K562 (cell line): Measurements from ENCODE around the gene RNLS. TPM values are rescaled to one million over a fixed set of nuclear protein-coding genes. Genes with fewer than 3 reads are reported as not detected.
A peak's percentile ranks its signal among the peaks of the same experiment; 100 is the strongest.

Experiments
- ATAC-seq: fragments of 200-7000 bp; cut with Tn5 transposase; 3 replicates; pipeline ENCODE4 v1.9.1; 2020; ENCODE audit warnings: moderate library complexity
- BruUV-seq: library from RNA; stranded (reverse); fragments of 400-500 nt; replicated peaks from 2 replicates; lab custom pipeline; 2021; lab: Mats Ljungman, UMichigan
- CTCF ChIA-PET: fragments of 300-600 bp; formaldehyde crosslinking; extraction: SDS; loops from one replicate; lab custom pipeline; 2021; ENCODE audit warnings: low intra/inter-chr PET ratio; lab: Yijun Ruan, JAX
- POLR2A ChIA-PET: fragments of 300-600, 350-650 bp; sonication (Branson Sonifier 250); formaldehyde crosslinking; extraction: SDS; loops from one replicate; lab custom pipeline; 2021; ENCODE audit warnings: antibody characterized with exemption, inconsistent platforms; lab: Yijun Ruan, JAX
- DNase-seq, 4 experiments: peaks; one replicate each; pipeline versions ENCODE4 v3.0.0 to v3.0.0-alpha.2; 2011 to 2018; ENCODE audit warnings: low spot score in 3 of 4, mixed read lengths in 3 of 4; ENCODE audit errors: extremely low read depth in 1 of 4
- FAIRE-seq: peaks from 2 replicates; lab custom pipeline; 2011; peaks lifted over from hg19 to GRCh38; lab: Jason Lieb, UNC
- H2AFZ ChIP-seq: 2 replicates; pipeline ENCODE4 v1.6.0; 2011; ENCODE audit warnings: low read depth, low read length, control low read depth, inconsistent platforms
- H3K27ac ChIP-seq: fragments of 200-600 bp; 3 replicates; pipeline ENCODE4 v1.8.0; 2011; ENCODE audit warnings: low read depth, mild to moderate bottlenecking, control low read depth, inconsistent platforms, low read length, moderate library complexity, mixed read lengths; ENCODE audit errors: extremely low read depth
- H3K27me3 ChIP-seq, 2 experiments: fragments of 300-600 bp in 1 of 2; 2 replicates in 1 of 2; 3 replicates in 1 of 2; pipeline versions ENCODE4 v1.6.0 to v1.8.0; 2011; ENCODE audit warnings: inconsistent platforms in 2 of 2, low read length in 2 of 2, mild to moderate bottlenecking in 1 of 2, mixed read lengths in 1 of 2, moderate library complexity in 1 of 2; ENCODE audit not compliant: control insufficient read depth in 2 of 2, insufficient read depth in 2 of 2
- H3K36me3 ChIP-seq: fragments of 300-600 bp; 3 replicates; pipeline ENCODE4 v1.8.0; 2011; ENCODE audit warnings: mild to moderate bottlenecking, low read length, inconsistent platforms; ENCODE audit not compliant: control insufficient read depth, insufficient read depth
- H3K4me1 ChIP-seq, 2 experiments: fragments of 200-600 bp in 1 of 2; replicated peaks in 1 of 2; 2 replicates in 1 of 2; 3 replicates in 1 of 2; pipeline versions ENCODE4 v1.5.1 to v1.8.0; 2011; ENCODE audit warnings: inconsistent platforms in 2 of 2, low read length in 2 of 2, mild to moderate bottlenecking in 1 of 2, mixed read lengths in 1 of 2, moderate library complexity in 1 of 2; ENCODE audit not compliant: control insufficient read depth in 2 of 2, insufficient read depth in 2 of 2
- H3K4me2 ChIP-seq: 2 replicates; pipeline ENCODE4 v1.6.1; 2011; ENCODE audit warnings: low read length, control low read depth, inconsistent platforms, mixed read lengths; ENCODE audit not compliant: insufficient read depth
- H3K4me3 ChIP-seq: fragments of 200-600 bp; sonication (generic), shearing (Covaris generic); 2 replicates; pipeline ENCODE4 v1.5.1; 2016; ENCODE audit warnings: control low read depth, inconsistent platforms
- H3K79me2 ChIP-seq: fragments of 200-600 bp; 3 replicates; pipeline ENCODE4 v1.8.0; 2011; ENCODE audit warnings: low read length, inconsistent platforms; ENCODE audit not compliant: control insufficient read depth, insufficient read depth
- H3K9ac ChIP-seq, 2 experiments: 2 replicates each; pipeline versions ENCODE4 v1.6.0 to v1.6.1; 2011; ENCODE audit warnings: low read depth in 2 of 2, low read length in 2 of 2, control low read depth in 1 of 2, inconsistent platforms in 1 of 2, mild to moderate bottlenecking in 1 of 2, mixed read lengths in 1 of 2; ENCODE audit not compliant: insufficient read depth in 1 of 2
- H3K9me1 ChIP-seq: one replicate; pipeline ENCODE4 v1.6.0; 2011; ENCODE audit warnings: inconsistent platforms, mild to moderate bottlenecking, low read length, moderate library complexity; ENCODE audit not compliant: control insufficient read depth, insufficient read depth
- H3K9me3 ChIP-seq: replicated peaks from 2 replicates; pipeline ENCODE4 v1.5.1; 2011; ENCODE audit warnings: low read depth, low read length, inconsistent platforms; ENCODE audit not compliant: control insufficient read depth, insufficient read depth
- H4K20me1 ChIP-seq: replicated peaks from 2 replicates; pipeline ENCODE4 v1.6.1; 2011; ENCODE audit warnings: low read length, inconsistent platforms, mixed read lengths; ENCODE audit not compliant: control insufficient read depth, insufficient read depth
- KLF1 ChIP-seq: fragments of 450-650 bp; IDR thresholded peaks from 2 replicates; pipeline ENCODE4 v1.6.1; 2016; ENCODE audit warnings: missing genetic modification characterization, missing compliant biosample characterization
- RAD21 ChIP-seq, 2 experiments: fragments of 250-450 bp in 1 of 2; fragments of 450-650 bp in 1 of 2; sonication (Bioruptor Pico) in 1 of 2; formaldehyde crosslinking in 1 of 2; IDR thresholded peaks in 1 of 2; conservative IDR thresholded peaks in 1 of 2; 2 replicates each; pipeline versions ENCODE4 v1.4.0 to v1.8.0; 2020 to 2022; ENCODE audit warnings: mild to moderate bottlenecking in 2 of 2, moderate library complexity in 1 of 2
- SMC3 ChIP-seq: conservative IDR thresholded peaks from 2 replicates; pipeline ENCODE4 v1.6.1; 2011; ENCODE audit warnings: low read depth, low read length, improper control_type of control experiment; ENCODE audit not compliant: insufficient read depth
- ZBTB1 ChIP-seq: sonication (generic); formaldehyde crosslinking; IDR thresholded peaks from 2 replicates; pipeline ENCODE4 v1.8.1; 2023; ENCODE audit warnings: missing genetic modification reagents, low read depth, mild to moderate bottlenecking, borderline replicate concordance
- WGBS: fragments of 100-300 bp; shearing (Covaris generic); methylation state at CpG from one replicate; pipeline ENCODE4 v1.1.6; 2016; ENCODE audit warnings: low coverage, mixed read lengths; ENCODE audit not compliant: insufficient coverage; ENCODE audit errors: missing lambda C conversion rate; 5-methylcytosine and 5-hydroxymethylcytosine counted together
- in situ Hi-C: fragments of 300-500 bp; cut with MboI; formaldehyde crosslinking; loops from 4 replicates; pipeline ENCODE4 v1.15.0; 2018; ENCODE audit warnings: inconsistent platforms, mixed read lengths
- intact Hi-C: fragments of 100-400 bp; cut with micrococcal nuclease; formaldehyde crosslinking; loops from 2 replicates; pipeline ENCODE4 v1.14.2; 2022
- polyA plus RNA-seq, 8 experiments: library from polyadenylated mRNA; depleted of rRNA in 4 of 8; stranded (reverse) in 5 of 8; unstranded in 3 of 8; fragments of >200 nt; fragmentation: Nextera tagmentation in 2 of 8; fragmentation: Illumina TruSeq in 1 of 8; extraction: Ambion mirVana in 2 of 8; extraction: Trizol in 1 of 8; gene quantifications; 2 replicates each; pipeline versions ENCODE4 v1.2.1 to v1.2.3, GENCODE V29; 2011 to 2014; ENCODE audit warnings: inconsistent platforms in 1 of 8, missing spikeins in 1 of 8
- total RNA-seq, 7 experiments: library from RNA; depleted of rRNA in 6 of 7; stranded (reverse); fragments of >200 nt in 6 of 7; fragmentation: Illumina TruSeq in 2 of 7; extraction: Trizol in 2 of 7; gene quantifications; 2 replicates each; pipeline versions ENCODE4 v1.2.1 to v1.2.3, GENCODE V29; 2011 to 2021; ENCODE audit warnings: low replicate concordance in 1 of 7

The RNLS gene
- total and polyA plus RNA-seq, 9 of the 15 experiments (the other 6 are each of a cell fraction or from before 2014, with no cell fraction given), result 0.14 to 0.72 (median 0.41) TPM; not detected in 3

GRCh38 chr10:88390041-88390440 lies 193.1 kb downstream of the RNLS start (continued):
- TF ChIP-seq ZBTB1 (CRISPR knock-in tag) (no peak), KLF1 (tag) (no peak)

DNA sequence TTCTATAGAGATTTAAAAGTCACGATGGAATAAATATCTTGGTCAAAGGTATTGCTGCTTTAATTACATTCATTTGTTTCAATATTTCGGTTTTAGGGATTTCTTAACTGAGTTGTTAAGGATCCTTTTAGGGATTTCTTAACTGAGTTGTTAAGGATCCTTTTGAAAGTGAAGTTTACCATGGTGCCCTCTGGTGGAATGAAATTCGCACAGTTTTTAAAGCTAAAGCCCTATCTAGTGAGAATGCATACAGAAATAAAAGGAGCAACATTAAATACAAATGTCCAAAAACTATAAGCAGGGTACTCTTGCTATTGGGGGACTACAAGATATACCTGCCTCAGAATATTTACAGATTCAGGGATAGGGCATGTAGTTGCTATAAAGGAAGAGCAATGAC lies 193.7 kb downstream of the RNLS start:
- intact Hi-C loops, result loop anchor here (5.0 kb wide), 1 partner anchor 527 kb away; the partner anchor contains the start of genes KLLN and PTEN
- H3K9me3 ChIP-seq, result no peaks in the 10 kb centered on the region
- no peaks in the 10 kb centered on the region for H3K27me3 ChIP-seq
- no peaks in the 10 kb centered on the region for H3K4me1 ChIP-seq
- H3K9me1 ChIP-seq, result no peaks in the 10 kb centered on the region
- H3K79me2 ChIP-seq, result no peaks in the 10 kb centered on the region
- no TSS peak for BruUV-seq
- H2AFZ ChIP-seq, result no peak overlapping the region
- in situ Hi-C loops, result no loop called here
- no peak overlapping the region for H3K4me2 ChIP-seq
- FAIRE-seq (no peak), DNase-seq (peak in 1 of 4 experiments; percentile 10), ATAC-seq (no peak)
- TF ChIP-seq SMC3 (no peak), RAD21 (CRISPR knock-in tag; conservative IDR thresholded peaks at IDR 0.05 in 1 of 2, IDR thresholded peaks at IDR 0.05 in 1 of 2) (peak in 1 of 2 experiments; percentile 40; a peak in 3 of 4 replicates)
- WGBS, result 0% methylated on average over 3 of the region's 3 CpGs
- CTCF ChIA-PET, result interaction anchor here (0.6 kb wide), 1 partner anchor 535 kb away, joined by 3 read pairs; no protein-coding TSS in a partner anchor
- no peak overlapping the region for H3K27ac ChIP-seq
- H4K20me1 ChIP-seq, result no peaks in the 10 kb centered on the region
- POLR2A ChIA-PET, result no interaction called here
- H3K9ac ChIP-seq, result no peak overlapping the region
- no peaks in the 10 kb centered on the region for H3K36me3 ChIP-seq
- no peak overlapping the region for H3K4me3 ChIP-seq
